HG03159 (cell line): ENCODE measurements around the gene TTLL5.
"Not testable (repeated sequence)": the region's sequence is repeated elsewhere in the genome, so short reads cannot be mapped to it uniquely, and the experiment has no call there.

ENCODE experiments used
- ATAC-seq: cut with Tn5 transposase; IDR thresholded peaks from one replicate; pipeline ENCODE4 v1.9.1; 2021; ENCODE audit warnings: mild to moderate bottlenecking, moderate library complexity; ENCODE audit not compliant: unreplicated experiment

TTLL5 gene

DNA sequence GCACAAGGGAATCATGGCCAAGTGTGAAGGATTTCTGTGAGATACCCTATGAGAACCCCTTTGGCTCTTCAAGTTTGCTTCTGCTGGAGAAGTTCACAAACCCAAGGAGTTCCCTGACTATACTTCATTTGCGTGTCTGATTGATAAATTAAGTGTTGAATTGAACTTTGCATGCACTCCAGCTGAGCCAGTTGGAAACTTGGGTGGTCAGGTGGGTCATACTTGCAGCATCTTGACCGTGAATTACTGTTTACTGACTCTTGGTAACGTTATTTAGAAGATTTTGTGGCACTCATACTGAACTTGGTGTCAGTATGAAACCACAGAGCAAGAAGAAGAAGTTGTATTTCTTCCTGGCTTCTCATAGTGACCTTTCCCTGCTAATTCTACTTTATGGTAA lies 243.3 kb downstream of the TTLL5 start:
- no peak for ATAC-seq

DNA sequence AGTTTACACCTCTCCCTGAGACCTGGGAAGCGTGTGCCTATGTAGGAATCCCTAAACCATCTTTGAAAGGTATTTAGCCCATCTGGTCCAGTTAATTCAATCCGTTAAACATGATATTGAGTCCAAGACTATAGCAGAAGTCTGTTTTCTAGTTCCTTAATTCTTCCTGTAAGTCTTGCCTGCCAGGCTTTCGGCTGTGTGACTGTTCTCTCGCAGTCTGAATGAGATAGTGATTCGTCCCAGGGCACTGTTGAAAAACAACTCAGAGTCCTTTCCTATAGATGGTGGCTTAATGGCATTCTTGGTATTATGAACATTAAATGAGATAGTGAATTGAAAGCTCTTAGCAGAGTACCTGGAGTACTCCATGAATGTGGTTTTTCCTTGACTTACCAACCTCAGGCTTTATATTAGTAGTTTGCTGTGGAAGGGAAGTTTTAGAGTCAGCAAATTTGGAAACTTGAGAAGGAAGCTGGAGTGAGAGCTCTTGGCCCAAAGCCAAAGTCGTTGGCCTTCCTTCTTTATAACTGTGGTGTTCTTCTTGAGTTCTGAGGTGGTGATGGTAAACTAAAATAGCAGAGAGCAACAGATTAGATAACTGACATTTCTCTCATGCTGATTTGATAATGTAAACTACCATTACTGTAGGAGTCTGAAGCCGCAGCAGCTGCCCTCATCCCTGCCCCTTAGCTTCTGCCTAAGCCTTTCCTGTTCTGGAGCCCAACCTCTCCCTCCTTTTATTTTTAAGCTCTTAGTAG lies 244.3 kb downstream of the TTLL5 start:
- ATAC-seq, result no peak

DNA sequence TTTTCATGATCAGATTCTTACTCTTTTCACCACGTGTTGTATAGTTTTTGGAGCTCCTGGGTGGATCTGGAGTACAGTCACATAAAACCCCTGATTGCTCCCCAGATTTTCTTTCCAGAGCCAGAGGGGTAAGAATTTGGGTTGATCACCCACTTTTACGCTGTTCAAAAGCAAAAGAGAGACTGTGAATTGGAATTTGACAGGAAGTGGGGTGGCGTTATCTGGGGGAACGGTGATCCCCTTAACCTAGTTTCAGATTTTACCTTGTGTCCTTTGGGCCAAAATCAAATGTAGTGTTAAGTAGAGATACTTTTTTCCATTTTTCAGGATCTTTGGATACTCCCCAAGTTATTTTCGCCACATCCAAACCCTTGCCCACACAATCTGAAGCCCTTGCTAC lies 245.2 kb downstream of the TTLL5 start:
- ATAC-seq, result no peak

DNA sequence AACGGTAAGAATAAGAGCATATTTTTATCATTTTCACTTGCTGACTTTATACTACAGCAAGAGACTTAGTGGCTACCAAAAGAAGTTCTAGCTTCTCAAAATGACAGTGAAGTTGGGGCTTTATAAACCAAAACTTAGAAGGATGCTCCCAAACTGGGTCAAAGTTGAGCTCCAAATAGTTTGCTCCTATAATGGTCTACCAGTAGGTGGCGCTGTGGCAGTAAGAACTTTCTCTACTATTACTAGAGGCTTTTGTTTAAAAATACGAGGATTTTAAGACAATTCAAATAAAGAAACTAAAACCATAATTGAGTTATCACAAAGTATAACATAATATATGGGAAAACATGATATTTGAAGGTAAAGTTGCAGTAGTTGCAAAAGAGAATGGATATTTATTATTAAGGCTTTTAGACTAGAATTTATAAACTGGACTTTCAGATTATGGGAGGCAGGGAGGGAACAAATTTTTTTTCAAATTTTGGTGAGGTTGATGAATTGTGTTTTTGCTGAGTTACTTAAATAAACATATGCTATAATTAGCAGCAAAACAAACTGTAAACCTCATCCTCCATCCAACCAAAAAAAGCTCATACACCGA lies 245.7 kb downstream of the TTLL5 start:
- no peak for ATAC-seq

DNA sequence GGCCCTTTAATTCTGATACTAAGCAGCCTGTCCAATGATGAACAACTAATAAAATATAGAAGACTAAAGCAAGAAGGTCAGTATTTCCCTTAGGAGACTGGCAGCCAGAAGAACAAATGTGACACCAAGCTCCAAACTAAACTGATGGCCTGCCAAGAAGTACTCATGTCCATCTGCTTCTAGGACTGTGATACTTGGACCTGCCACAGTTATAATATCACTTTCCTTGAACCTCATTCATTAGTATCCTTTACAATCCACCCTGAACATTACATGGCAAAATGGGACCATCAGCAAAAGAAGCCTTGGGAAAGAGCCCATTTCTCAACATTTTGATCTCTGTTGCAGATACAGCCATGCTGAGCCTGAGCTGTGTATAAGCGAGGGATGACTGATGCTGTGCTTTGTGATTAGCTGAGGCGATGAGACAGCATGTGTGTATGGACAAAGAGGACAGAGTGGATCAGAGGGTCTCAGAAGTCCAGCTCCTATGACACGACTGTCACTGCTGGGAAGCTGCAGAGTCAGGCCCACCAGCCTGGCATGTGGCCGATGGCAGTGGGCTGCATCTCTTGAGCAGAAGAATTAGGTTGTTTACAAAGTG lies 246.8 kb downstream of the TTLL5 start:
- no peak for ATAC-seq

DNA sequence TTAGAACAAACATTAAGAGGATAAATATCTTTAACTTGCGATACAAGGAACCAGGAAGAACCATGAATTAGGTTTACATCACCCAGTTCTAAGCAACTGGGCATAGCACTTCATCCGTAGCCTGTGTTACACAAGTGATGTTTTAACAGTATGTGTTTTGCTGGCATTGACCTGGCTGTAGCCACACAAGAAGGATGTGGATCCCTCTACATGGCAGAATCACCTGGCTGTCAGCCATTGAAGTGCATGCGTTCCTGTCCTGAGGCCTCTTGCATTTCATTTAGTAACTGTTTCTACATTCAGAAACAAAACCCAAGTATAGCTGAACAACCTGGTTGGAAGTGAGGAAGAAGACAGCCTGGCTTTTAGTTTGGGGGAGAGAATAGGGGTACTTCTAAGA lies 248.6 kb downstream of the TTLL5 start:
- ATAC-seq, result no peak

DNA sequence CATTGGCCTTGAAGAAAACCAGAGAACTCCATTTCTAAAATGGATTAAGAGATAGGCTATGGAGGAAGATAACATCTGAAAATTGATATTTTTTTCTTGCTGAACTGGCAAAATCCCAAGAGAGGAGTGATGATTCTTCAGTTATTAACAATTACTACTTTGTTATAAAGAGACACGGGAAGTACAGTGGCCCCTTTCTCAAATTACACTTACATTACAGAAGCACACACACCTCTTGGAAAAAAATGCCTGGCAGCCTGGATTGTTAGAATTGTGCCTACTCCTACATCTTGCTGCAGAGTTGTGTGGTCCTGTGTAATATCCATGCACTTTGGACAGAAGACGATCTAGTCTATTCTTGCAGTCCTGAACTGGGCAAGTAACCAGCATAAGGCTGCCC lies 249.0 kb downstream of the TTLL5 start:
- ATAC-seq, result no peak

DNA sequence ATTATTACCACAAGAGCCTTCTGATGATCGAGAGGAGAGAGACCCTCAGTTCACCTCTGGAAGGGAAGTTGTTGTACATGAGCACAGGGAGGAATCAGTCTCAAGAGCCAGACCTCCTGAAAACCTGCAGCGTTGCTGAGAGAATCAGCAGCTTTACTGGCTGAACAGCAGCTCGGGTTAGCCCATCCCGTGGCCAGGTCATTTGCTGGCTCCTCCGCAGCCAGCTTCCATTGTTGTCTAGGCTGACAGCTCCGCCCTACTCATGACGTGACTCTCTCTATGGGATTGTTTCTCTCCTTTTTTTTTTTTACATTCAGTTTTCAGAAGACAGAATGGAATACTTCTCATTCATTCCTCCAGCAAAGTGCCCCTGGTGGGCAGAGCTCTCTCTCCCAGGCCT lies 250.8 kb downstream of the TTLL5 start:
- no peak for ATAC-seq

DNA sequence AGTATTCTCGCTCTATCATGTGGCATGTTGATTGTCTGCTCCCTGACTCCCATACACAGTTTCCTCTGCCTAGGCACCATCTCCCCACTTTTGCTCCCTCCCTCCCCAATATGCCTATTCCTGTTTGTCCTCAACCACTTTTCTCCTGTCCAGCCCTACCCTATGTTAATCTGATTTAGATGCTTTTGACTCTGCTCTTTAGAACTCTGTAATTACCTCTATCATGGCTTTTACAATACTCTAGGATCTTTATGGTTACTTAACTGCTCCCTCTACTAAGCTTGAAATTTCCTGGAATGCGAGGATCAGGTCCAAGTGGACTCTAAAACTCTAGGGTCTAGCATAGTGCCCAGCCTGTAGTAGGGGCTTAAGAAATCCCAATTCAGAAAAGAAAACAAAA lies 252.1 kb downstream of the TTLL5 start:
- no peak for ATAC-seq

DNA sequence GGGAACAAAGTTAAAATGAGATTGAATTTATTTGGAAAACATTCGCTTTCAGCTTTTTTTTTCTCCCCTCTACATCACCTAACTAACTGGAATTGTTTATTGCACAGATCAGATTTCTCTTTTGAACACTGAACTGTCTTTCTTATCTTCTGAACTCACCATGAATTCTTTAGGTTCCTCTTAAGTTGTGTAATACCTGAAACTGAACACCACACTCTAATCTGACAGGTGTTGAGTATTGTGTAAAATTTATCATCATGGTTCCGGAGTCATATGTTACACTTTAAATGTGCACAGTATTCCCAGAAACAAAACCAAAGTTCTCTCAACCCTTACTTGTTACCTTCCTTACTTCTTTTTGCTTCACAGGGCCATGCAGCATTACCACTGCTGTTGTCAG lies 254.0 kb downstream of the TTLL5 start:
- ATAC-seq, result no peak

DNA sequence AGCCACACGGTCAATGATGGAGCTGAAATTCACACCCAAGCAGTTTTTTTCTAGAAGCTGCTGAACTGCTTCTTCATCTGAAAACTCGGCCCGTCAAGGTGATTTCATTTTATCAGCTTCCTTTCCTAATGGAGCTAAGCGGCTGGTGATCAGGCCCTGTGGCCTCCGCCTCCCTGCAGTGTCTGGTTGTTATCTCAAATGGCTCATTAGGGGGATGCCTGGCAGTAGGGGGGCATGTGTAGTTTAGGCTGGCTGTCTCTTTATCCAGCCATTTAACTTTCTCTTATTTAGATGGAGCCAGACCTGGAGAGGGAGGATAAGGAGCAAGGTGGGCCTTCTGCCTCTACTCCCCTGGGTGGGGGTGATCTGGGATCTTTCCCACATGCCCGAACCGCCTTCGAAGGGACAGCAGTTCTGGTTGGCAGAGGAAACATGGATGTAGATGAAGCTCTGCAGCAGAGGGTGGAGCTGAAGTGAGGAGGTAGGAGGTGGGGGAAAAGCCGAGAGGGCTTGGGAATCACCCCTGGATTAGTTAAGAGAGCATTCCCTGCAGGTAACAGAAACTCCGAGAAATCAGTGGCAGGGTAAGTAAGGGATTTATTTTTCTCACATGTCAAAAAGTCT lies 256.4 kb downstream of the TTLL5 start:
- ATAC-seq, result no peak

DNA sequence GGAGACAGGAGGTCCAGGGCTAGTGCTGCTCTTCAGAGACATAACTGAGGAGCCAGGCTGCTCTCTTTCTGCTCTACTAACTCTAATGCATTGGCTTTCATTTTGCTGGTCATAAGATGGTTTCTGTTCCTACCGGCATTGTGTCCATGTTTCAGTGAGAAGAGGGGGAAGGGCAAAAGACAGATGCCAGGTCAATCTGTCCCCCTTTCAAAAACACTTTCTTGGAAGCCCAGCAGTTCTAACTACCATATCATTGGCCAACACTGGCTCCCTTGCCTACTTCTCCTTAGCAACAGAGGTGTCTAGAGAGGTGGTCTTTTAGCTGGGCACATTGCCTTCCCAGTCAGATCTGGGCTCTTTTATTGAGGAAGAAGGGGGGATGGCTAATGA lies 256.9 kb downstream of the TTLL5 start:
- no peak for ATAC-seq

DNA sequence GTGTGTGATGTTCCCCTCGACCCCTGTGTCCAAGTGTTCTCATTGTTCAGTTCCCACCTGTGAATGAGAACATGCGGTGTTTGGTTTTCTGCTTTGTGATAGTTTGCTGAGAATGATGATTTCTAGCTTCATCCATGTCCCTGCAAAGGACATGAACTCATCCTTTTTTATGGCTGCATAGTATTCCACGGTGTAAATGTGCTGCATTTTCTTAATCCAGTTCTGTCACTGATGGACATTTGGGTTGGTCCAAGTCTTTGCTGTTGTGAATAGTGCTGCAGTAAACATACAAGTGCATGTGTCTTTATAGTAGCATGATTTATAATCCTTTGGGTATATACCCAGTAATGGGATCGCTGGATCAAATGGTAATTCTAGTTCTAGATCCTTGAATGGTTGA lies 259.4 kb downstream of the TTLL5 start:
- ATAC-seq, result not testable (repeated sequence)

DNA sequence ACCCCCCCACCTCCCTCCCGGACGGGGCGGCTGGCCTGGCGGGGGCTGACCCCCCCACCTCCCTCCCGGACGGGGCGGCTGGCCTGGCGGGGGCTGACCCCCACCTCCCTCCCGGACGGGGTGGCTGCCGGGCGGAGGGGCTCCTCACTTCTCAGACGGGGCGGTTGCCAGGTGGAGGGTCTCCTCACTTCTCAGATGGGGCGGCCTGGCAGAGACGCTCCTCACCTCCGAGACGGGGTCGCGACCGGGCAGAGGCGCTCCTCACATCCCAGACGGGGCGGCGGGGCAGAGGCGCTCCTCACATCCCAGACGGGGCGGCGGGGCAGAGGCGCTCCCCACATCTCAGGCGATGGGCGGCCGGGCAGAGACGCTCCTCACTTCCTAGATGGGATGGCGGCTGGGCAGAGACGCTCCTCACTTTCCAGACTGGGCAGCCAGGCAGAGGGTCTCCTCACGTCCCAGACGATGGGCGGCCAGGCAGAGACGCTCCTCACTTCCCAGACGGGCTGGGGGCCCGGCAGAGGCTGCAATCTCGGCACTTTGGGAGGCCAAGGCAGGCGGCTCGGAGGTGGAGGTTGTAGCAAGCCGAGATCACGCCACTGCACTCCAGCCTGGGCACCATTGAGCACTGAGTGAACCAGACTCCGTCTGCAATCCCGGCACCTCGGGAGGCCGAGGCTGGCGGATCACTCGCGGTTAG lies 264.2 kb downstream of the TTLL5 start:
- not testable (repeated sequence) for ATAC-seq

DNA sequence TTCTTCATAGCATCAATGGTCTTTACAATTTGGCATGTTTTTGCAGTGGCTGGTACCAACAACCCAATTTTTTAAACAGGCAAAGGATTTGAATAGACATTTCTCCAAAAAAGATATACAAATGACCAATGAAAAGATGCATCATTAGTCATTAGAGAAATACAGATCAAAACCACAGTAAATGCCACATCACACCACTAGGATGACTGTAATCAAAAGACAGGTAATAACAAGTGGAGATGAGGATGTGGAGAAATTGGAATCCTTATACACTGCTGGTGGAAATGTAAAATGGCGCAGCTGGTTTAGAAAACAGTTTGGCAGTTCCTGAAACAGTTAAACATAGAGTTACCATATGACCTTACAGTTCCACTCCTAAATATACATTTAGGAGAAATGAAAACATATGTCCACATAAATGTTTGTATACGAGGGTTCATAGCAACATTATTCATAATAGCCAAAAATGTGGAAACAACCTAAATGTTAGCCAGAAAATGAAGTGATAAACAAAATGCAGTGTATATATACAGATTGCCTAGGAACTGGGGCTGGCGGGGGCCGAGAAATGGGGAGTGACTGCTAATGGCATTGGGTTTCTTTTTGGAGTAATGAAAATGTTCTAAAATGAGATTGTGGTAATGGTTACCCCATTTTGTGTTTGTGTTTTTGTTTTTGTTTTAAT lies 265.5 kb downstream of the TTLL5 start:
- ATAC-seq, result no peak

DNA sequence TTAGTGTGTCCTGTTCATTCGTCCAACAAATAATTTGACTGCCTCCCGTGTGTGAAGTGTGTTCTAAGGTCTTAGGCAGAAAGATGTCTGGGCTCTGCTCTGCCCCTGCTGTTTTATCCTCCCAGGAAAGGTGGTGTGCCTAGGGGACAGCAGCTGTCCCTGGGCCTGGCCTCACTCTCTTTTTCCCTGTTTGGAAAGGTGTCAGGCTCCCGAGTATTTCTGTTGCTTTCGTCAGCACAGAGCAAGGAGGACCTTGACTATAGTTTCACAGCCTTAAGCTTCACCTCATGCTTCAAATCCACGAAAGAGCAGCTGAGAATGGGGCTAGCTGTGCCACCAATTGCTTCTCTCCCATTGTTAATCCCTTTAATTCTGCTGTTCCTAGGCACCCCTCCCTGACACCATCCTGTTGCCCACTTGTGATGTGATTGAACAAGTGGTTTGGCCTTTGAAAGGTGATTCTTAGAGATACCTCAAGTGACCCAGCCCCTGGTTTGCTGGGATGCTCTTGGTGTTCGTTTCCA lies 266.6 kb downstream of the TTLL5 start:
- no peak for ATAC-seq

DNA sequence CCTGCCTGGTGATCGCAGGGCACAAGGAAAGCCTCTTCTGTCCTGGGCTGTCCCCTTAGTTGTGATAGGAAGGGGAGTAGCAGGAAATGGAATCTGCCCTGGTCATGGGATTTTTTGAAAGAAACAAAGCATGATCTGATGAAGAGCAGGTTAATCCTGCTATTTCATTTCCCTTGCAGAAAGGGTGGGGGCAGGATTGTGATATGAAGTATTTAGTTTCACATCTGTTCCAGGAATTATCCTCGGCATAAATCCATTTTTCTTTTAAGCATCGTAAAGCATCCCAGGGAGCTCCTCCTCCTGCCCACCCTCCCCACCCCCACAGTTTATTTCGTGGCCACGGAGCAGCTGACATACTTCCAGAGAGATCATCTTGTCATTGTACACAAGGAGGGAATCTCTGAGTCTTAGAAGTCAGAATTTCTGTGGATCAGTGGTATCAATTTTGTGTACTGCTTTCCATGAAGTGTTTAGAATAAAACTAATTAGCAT lies 267.7 kb downstream of the TTLL5 start:
- no peak for ATAC-seq

DNA sequence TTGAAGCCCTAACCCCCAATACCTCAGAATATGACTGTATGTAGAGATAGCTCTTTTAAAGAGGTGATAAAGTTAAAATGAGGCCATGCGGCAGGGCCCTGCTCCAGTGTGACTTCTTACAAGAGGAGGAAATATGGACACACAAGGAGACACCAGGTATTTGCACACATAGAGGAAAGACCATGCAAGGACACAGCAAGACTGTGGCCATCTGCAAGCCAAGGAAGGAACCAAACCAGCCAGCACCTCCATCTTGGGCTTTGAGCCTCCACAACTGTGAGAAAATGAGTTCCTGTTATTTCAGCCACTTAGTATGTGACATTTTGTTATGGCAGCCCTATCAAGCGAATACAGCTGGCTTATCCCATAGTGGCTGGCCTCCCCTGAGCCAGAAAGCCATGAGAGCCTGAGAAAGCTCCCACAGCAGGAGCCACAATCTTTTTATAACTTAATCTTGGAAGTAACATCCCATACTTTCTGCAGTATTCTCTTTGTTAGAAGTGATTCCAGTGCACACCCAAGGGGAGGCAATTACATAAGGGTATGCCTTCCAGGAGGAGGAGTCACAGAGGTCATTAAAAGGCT lies 272.8 kb downstream of the TTLL5 start:
- ATAC-seq, result no peak

DNA sequence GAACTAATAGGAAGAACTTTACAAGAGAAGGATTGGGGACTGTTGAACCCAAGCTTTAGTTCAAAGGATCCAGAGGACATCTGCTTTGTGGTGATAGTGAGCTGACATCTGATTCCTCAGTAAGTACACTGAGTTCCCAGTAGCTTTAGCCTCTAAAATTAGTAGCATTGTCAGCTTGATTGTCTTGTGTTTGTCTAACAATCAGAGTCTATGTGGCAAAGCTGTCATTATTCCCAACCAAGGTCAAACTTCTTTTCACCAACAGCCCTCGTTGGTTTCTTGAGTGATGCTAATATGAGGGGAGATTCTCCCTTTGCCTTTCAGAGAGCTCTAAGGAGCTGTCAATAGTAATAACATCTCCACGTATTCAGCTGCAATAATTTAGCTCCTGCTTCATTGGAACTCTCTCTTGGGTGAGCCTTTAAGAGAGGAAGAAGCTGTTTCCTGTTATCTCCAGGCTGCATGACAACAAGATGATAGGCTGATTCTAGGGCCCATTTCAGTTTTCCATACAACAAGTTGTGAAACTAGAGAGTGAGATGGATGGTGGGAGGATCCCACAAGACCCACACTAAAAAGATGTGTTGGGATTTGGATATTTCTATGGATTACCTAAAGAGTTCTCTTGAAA lies 274.1 kb downstream of the TTLL5 start:
- no peak for ATAC-seq

DNA sequence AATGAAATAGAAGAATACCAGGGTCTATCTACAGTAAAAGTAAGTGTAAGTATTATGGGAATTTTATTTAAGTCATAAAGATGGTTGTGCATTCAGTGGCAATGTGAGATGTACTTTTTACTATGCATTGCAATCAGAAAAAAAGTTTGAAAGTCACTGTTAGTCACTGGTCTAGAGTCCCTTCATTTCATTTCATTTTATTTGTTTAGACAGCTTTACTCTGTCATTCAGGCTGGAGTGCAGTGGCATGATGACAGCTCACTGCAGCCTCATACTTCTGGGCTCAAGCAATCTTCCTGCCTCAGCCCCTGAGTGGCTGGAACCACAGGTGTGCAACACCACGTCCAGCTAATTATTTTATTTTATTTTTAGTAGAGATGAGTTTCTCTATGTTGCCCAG lies 278.2 kb downstream of the TTLL5 start:
- no peak for ATAC-seq
